PC-9 (cell line): ENCODE results near the gene RYR2. TPM values are rescaled to one million over a fixed set of nuclear protein-coding genes. Genes with fewer than 3 reads are reported as not detected.

ENCODE experiments used
- BruUV-seq: library from RNA; stranded (reverse); fragments of 400-500 nt; replicated peaks from 2 replicates; lab custom pipeline; 2021; lab: Mats Ljungman, UMichigan
- CTCF ChIA-PET: fragments of 300-600 bp; sonication (Branson Sonifier 250); formaldehyde crosslinking; loops from one replicate; lab custom pipeline; 2022; ENCODE audit warnings: antibody characterized with exemption; lab: Charles Lee
- POLR2A ChIA-PET: fragments of 300-600 bp; sonication (Branson Sonifier 250); formaldehyde crosslinking; loops from one replicate; lab custom pipeline; 2022; ENCODE audit warnings: antibody characterized with exemption; ENCODE audit not compliant: unreplicated experiment; lab: Charles Lee
- DNase-seq, 2 experiments: peaks; one replicate each; pipeline versions ENCODE4 v3.0.0 to v3.0.0-alpha.2; 2015 to 2022; ENCODE audit warnings: mixed read lengths in 1 of 2
- H2AFZ ChIP-seq: fragments of 200-600 bp; sonication (generic); 2 replicates; pipeline ENCODE4 v1.8.1; 2017; ENCODE audit warnings: antibody characterized with exemption
- H3F3A ChIP-seq: fragments of 200-600 bp; sonication (generic); 2 replicates; pipeline ENCODE4 v1.8.1; 2017; ENCODE audit warnings: antibody characterized with exemption, mild to moderate bottlenecking, low read depth; ENCODE audit not compliant: insufficient read depth
- H3K27ac ChIP-seq: fragments of 200-600 bp; sonication (generic); 2 replicates; pipeline ENCODE4 v1.6.1; 2016; ENCODE audit warnings: mixed run types
- H3K27me3 ChIP-seq: fragments of 200-600 bp; sonication (generic); 2 replicates; pipeline ENCODE4 v1.6.1; 2016; ENCODE audit warnings: low read depth, mixed run types; ENCODE audit not compliant: insufficient read depth
- H3K36me3 ChIP-seq: fragments of 200-600 bp; sonication (generic); 2 replicates; pipeline ENCODE4 v1.6.1; 2016; ENCODE audit warnings: low read depth, mixed run types
- H3K4me1 ChIP-seq: fragments of 200-600 bp; sonication (generic); replicated peaks from 2 replicates; pipeline ENCODE4 v1.6.1; 2016; ENCODE audit warnings: mixed run types; ENCODE audit not compliant: insufficient read depth
- H3K4me2 ChIP-seq: fragments of 200-600 bp; sonication (generic); 2 replicates; pipeline ENCODE4 v1.6.1; 2017; ENCODE audit warnings: mixed run types
- H3K4me3 ChIP-seq: fragments of 200-600 bp; sonication (generic); 2 replicates; pipeline ENCODE4 v1.6.1; 2016; ENCODE audit warnings: mixed run types
- H3K79me2 ChIP-seq: fragments of 200-600 bp; sonication (generic); 2 replicates; pipeline ENCODE4 v1.6.1; 2017; ENCODE audit warnings: low read depth, mixed run types
- H3K9me2 ChIP-seq: fragments of 200-600 bp; sonication (generic); 2 replicates; pipeline ENCODE4 v1.8.1; 2017; ENCODE audit warnings: mild to moderate bottlenecking; ENCODE audit not compliant: insufficient read depth
- H3K9me3 ChIP-seq: fragments of 200-600 bp; sonication (generic); 2 replicates; pipeline ENCODE4 v1.8.1; 2016; ENCODE audit warnings: low read depth; ENCODE audit not compliant: insufficient read depth
- H4K20me1 ChIP-seq: fragments of 200-600 bp; sonication (generic); 2 replicates; pipeline ENCODE4 v1.8.1; 2017; ENCODE audit not compliant: insufficient read depth
- EZH2 ChIP-seq: fragments of 200-600 bp; sonication (generic); IDR thresholded peaks from 2 replicates; pipeline ENCODE4 v1.8.0; 2017; ENCODE audit warnings: antibody characterized with exemption, low read depth
- intact Hi-C: fragments of 100-400 bp; cut with micrococcal nuclease; formaldehyde crosslinking; loops from one replicate; pipeline ENCODE4 v1.10.0; 2022; ENCODE audit not compliant: unreplicated experiment
- total RNA-seq: library from RNA; stranded (reverse); gene quantifications from 2 replicates; pipeline ENCODE4 v1.2.3, GENCODE V29; 2021
- TF ChIP-seq, protein P1 (sequence below): fragments of 200-600 bp; sonication (generic); conservative IDR thresholded peaks from 2 replicates; pipeline ENCODE4 v1.6.1; 2017; ENCODE audit warnings: mixed run types, antibody characterized with exemption, mild to moderate bottlenecking, moderate library complexity

Gene RYR2
- total RNA-seq, 1 experiment from 2014 or later, result not detected

GRCh38 chr1:237115035-237115434, 73.1 kb downstream of the RYR2 start:
- H3K79me2 ChIP-seq, result no peaks in the 10 kb centered on the region
- intact Hi-C loops, result no loop called here
- H3K4me1 ChIP-seq, result no peaks in the 10 kb centered on the region
- no peaks in the 10 kb centered on the region for H3K9me3 ChIP-seq
- H3K4me2 ChIP-seq, result no peak overlapping the region
- no peak overlapping the region for H2AFZ ChIP-seq
- no TSS peak for BruUV-seq
- POLR2A ChIA-PET, result no interaction called here
- no peak for TF ChIP-seq EZH2
- TF ChIP-seq, protein P1, sequence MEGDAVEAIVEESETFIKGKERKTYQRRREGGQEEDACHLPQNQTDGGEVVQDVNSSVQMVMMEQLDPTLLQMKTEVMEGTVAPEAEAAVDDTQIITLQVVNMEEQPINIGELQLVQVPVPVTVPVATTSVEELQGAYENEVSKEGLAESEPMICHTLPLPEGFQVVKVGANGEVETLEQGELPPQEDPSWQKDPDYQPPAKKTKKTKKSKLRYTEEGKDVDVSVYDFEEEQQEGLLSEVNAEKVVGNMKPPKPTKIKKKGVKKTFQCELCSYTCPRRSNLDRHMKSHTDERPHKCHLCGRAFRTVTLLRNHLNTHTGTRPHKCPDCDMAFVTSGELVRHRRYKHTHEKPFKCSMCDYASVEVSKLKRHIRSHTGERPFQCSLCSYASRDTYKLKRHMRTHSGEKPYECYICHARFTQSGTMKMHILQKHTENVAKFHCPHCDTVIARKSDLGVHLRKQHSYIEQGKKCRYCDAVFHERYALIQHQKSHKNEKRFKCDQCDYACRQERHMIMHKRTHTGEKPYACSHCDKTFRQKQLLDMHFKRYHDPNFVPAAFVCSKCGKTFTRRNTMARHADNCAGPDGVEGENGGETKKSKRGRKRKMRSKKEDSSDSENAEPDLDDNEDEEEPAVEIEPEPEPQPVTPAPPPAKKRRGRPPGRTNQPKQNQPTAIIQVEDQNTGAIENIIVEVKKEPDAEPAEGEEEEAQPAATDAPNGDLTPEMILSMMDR, result no peak
- no peaks in the 10 kb centered on the region for H3F3A ChIP-seq
- no peak overlapping the region for H3K27ac ChIP-seq
- CTCF ChIA-PET, result no interaction called here
- H3K4me3 ChIP-seq, result no peak overlapping the region
- no peaks in the 10 kb centered on the region for H3K36me3 ChIP-seq
- peaks cover 7% of the 10 kb centered on the region for H3K27me3 ChIP-seq
- no peaks in the 10 kb centered on the region for H4K20me1 ChIP-seq
- H3K9me2 ChIP-seq, result no peaks in the 10 kb centered on the region
- DNase-seq, result no peak

DNA sequence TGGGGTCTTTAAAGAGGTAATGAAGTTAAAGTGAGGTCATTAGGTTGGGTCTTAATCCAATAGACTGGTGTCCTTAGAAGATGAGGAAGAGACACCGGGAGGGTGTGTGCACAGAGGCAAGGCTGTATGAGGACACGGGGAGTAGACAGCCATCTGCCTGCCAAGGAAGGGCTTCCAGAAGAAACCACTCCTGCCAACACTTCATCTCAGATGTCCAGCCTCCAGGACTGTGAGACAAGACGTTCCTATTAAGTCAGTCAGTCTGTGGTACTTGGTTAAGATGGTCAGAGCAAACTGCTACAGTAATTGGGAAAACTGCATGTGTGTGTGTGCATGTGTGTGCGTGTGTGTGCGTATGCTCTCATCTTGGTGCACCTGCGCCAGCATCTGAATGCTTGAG, 77.1 kb downstream of the RYR2 start:
- H3K27me3 ChIP-seq, result peaks cover 6% of the 10 kb centered on the region; the same call in 1 of the 2 replicates
- ChIA-PET POLR2A (no interaction called here), CTCF (no interaction called here)
- no peak overlapping the region for H3K27ac ChIP-seq
- no peaks in the 10 kb centered on the region for H3K9me2 ChIP-seq
- no peak overlapping the region for H3K4me3 ChIP-seq
- H3K4me2 ChIP-seq, result no peak overlapping the region
- H3K36me3 ChIP-seq, result no peaks in the 10 kb centered on the region
- no peaks in the 10 kb centered on the region for H4K20me1 ChIP-seq
- no peaks in the 10 kb centered on the region for H3K79me2 ChIP-seq
- no peak overlapping the region for H2AFZ ChIP-seq
- no peaks in the 10 kb centered on the region for H3K9me3 ChIP-seq
- DNase-seq, result no peak
- intact Hi-C loops, result no loop called here
- H3K4me1 ChIP-seq, result no peaks in the 10 kb centered on the region
- no TSS peak for BruUV-seq
- H3F3A ChIP-seq, result no peaks in the 10 kb centered on the region
- TF ChIP-seq EZH2, result no peak
- TF ChIP-seq, protein P1, result no peak

GRCh38 chr1:237120683-237121082, 78.7 kb downstream of the RYR2 start:
- Histone ChIP-seq H3K4me1 (no peaks in the 10 kb centered on the region), H3K4me2 (no peak overlapping the region), H3K9me2 (no peaks in the 10 kb centered on the region), H3K79me2 (no peaks in the 10 kb centered on the region), H3K27ac (no peak overlapping the region), H3K4me3 (no peak overlapping the region), H3F3A (no peaks in the 10 kb centered on the region), H3K9me3 (no peaks in the 10 kb centered on the region), H4K20me1 (no peaks in the 10 kb centered on the region), H3K36me3 (no peaks in the 10 kb centered on the region), H3K27me3 (peaks cover 6% of the 10 kb centered on the region; the same call in 1 of the 2 replicates), H2AFZ (no peak overlapping the region)
- POLR2A ChIA-PET, result no interaction called here
- intact Hi-C loops, result no loop called here
- no TSS peak for BruUV-seq
- TF ChIP-seq, protein P1, result no peak
- no peak for TF ChIP-seq EZH2
- CTCF ChIA-PET, result no interaction called here
- no peak for DNase-seq
